Breast epithelium (tissue), 4 donors: ENCODE measurements around the gene LGALS3BP. TPM values are rescaled to one million over a fixed set of nuclear protein-coding genes. Genes with fewer than 3 reads are reported as not detected.
A peak's percentile ranks its signal among the peaks of the same experiment; 100 is the strongest.

Experiments used
- DNase-seq, 2 donors: peaks; one replicate each; pipeline ENCODE4 v3.0.0-alpha.2; 2019; ENCODE audit warnings: low spot score in 2 of 2
- H3K27ac ChIP-seq, 2 donors: fragments of 200-600 bp; sonication (generic) in 1 of 2; one replicate each; pipeline ENCODE4 v1.5.1; 2016 to 2019; ENCODE audit warnings: mild to moderate bottlenecking in 1 of 2
- H3K27me3 ChIP-seq, 2 donors: fragments of 200-600 bp; sonication (generic) in 1 of 2; one replicate each; pipeline versions ENCODE4 v1.5.1 to v1.6.0; 2017 to 2019; ENCODE audit warnings: control low read depth in 1 of 2, mild to moderate bottlenecking in 1 of 2
- H3K36me3 ChIP-seq: fragments of 200-600 bp; one replicate; pipeline ENCODE4 v1.5.1; 2019
- H3K4me1 ChIP-seq, 2 donors: fragments of 200-600 bp; sonication (generic); one replicate each; pipeline ENCODE4 v1.5.1; 2016 to 2019; ENCODE audit warnings: control low read depth in 1 of 2
- H3K4me3 ChIP-seq, 3 donors: fragments of 200-600 bp; sonication (generic); 1 replicate in 2 of 3; 2 replicates in 1 of 3; pipeline ENCODE4 v1.5.1; 2016 to 2019; ENCODE audit warnings: mild to moderate bottlenecking in 3 of 3, moderate library complexity in 2 of 3
- H3K9me3 ChIP-seq, 2 donors: fragments of 200-600 bp; sonication (generic) in 1 of 2; one replicate each; pipeline ENCODE4 v1.5.1; 2016 to 2019; ENCODE audit warnings: control low read depth in 1 of 2
- POLR2A ChIP-seq: fragments of 450-650 bp; IDR thresholded peaks from one replicate; pipeline ENCODE4 v1.6.1; 2016; ENCODE audit warnings: antibody characterized with exemption, mild to moderate bottlenecking, moderate library complexity
- POLR2AphosphoS5 ChIP-seq, 3 donors: sonication (generic); formaldehyde crosslinking; IDR thresholded peaks; one replicate each; pipeline ENCODE4 v1.6.1; 2017; ENCODE audit warnings: antibody characterized with exemption in 3 of 3
- intact Hi-C: fragments of 100-400 bp; cut with DNase I; formaldehyde crosslinking; loops from one replicate; pipeline ENCODE4 v1.15.1; 2023; ENCODE audit warnings: low total_unique reads
- total RNA-seq, 3 donors: library from RNA; depleted of rRNA; stranded (reverse); fragments of >200 nt; gene quantifications; one replicate each; pipeline ENCODE4 v1.1.0, GENCODE V29; 2016
- TF ChIP-seq, protein P1 (sequence below), 3 donors: fragments of 450-650 bp; IDR thresholded peaks; one replicate each; pipeline ENCODE4 v1.5.1; 2016 to 2017; ENCODE audit warnings: antibody characterized with exemption in 3 of 3, mild to moderate bottlenecking in 3 of 3, moderate library complexity in 3 of 3

LGALS3BP gene
- total RNA-seq, 3 donors from 2014 or later, result 192 to 532 (median 206) TPM

- Histone ChIP-seq H3K36me3 (no peaks in the 10 kb centered on the region), H3K27me3 (no peaks in the 10 kb centered on the region), H3K9me3 (no peaks in the 10 kb centered on the region), H3K27ac (no peak overlapping the region), H3K4me1 (peaks cover 0 to 4% of the 10 kb centered on the region in 2 donors), H3K4me3 (no peak overlapping the region)
- no peak for DNase-seq
- intact Hi-C loops, result no loop called here
- TF ChIP-seq, protein P1, sequence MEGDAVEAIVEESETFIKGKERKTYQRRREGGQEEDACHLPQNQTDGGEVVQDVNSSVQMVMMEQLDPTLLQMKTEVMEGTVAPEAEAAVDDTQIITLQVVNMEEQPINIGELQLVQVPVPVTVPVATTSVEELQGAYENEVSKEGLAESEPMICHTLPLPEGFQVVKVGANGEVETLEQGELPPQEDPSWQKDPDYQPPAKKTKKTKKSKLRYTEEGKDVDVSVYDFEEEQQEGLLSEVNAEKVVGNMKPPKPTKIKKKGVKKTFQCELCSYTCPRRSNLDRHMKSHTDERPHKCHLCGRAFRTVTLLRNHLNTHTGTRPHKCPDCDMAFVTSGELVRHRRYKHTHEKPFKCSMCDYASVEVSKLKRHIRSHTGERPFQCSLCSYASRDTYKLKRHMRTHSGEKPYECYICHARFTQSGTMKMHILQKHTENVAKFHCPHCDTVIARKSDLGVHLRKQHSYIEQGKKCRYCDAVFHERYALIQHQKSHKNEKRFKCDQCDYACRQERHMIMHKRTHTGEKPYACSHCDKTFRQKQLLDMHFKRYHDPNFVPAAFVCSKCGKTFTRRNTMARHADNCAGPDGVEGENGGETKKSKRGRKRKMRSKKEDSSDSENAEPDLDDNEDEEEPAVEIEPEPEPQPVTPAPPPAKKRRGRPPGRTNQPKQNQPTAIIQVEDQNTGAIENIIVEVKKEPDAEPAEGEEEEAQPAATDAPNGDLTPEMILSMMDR (IDR thresholded peaks at IDR 0.05), result no peak
- no peak for TF ChIP-seq POLR2A
- no peak for TF ChIP-seq POLR2AphosphoS5 (IDR thresholded peaks at IDR 0.05)
Observed at GRCh38 chr17:79018370-79018695, 38.6 kb upstream of the LGALS3BP start.

GRCh38 chr17:79017546-79018369, 38.0 kb upstream of the LGALS3BP start:
- intact Hi-C loops, result no loop called here

DNA sequence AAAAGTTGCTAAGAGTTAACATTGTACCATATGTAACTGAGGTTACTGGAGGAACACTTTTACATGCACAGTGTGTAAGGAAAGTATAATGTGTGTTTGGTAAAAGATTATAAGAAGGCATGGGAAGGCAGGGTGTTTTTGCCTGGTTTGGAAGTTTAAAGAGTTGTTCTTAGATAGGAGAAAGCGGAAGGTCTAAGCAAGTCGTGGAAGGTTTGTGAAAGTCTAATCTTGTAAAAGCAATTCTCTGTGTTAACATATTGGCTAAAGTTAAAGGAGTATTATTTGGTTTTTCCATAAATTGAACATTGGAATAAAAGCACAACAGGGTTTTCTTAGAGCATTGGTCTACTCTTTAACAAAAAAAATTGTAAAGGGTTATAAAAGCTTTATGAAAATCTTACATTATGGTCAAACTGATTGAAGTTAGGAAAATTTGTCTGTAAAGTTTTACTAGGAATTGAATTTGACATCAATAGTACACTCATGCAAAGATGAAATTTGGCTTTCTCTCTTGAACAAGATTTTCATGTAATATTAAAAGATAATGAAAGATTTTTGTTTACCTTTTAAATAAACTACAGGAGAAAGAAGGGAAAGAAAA, 34.5 kb upstream of the LGALS3BP start:
- Histone ChIP-seq H3K9me3 (no peaks in the 10 kb centered on the region), H3K36me3 (no peaks in the 10 kb centered on the region), H3K27ac (no peak overlapping the region), H3K27me3 (no peaks in the 10 kb centered on the region), H3K4me1 (no peaks in the 10 kb centered on the region), H3K4me3 (no peak overlapping the region)
- TF ChIP-seq POLR2A (no peak), POLR2AphosphoS5 (IDR thresholded peaks at IDR 0.05) (no peak)
- TF ChIP-seq, protein P1 (IDR thresholded peaks at IDR 0.05), result no peak
- intact Hi-C loops, result no loop called here
- no peak for DNase-seq

More at GRCh38 chr17:79017546-79018369, 38.0 kb upstream of the LGALS3BP start:
- no peaks in the 10 kb centered on the region for H3K27me3 ChIP-seq
- no peak overlapping the region for H3K4me3 ChIP-seq
- TF ChIP-seq POLR2AphosphoS5 (IDR thresholded peaks at IDR 0.05) (no peak), POLR2A (no peak)
- TF ChIP-seq, protein P1 (IDR thresholded peaks at IDR 0.05), result no peak
- H3K27ac ChIP-seq, result no peak overlapping the region
- DNase-seq, result peak in 1 of 2 donors; percentile 5
- no peaks in the 10 kb centered on the region for H3K36me3 ChIP-seq
- H3K9me3 ChIP-seq, result no peaks in the 10 kb centered on the region
- H3K4me1 ChIP-seq, result peaks cover 0 to 4% of the 10 kb centered on the region in 2 donors

GRCh38 chr17:79012563-79013134, 32.9 kb upstream of the LGALS3BP start:
- Histone ChIP-seq H3K9me3 (no peaks in the 10 kb centered on the region), H3K4me1 (peaks cover 5 to 12% of the 10 kb centered on the region in 2 donors), H3K36me3 (no peaks in the 10 kb centered on the region), H3K27me3 (no peaks in the 10 kb centered on the region), H3K4me3 (no peak overlapping the region), H3K27ac (no peak overlapping the region)
- peak in 1 of 2 donors; percentile 0 for DNase-seq
- TF ChIP-seq POLR2AphosphoS5 (IDR thresholded peaks at IDR 0.05) (no peak), POLR2A (no peak)
- TF ChIP-seq, protein P1 (IDR thresholded peaks at IDR 0.05), result no peak
- intact Hi-C loops, result no loop called here
